A673 (cell line): ENCODE results near the gene OLFML1. TPM values are rescaled to one million over a fixed set of nuclear protein-coding genes. Genes with fewer than 3 reads are reported as not detected.
A peak's percentile ranks its signal among the peaks of the same experiment; 100 is the strongest.

Experiments
- BruUV-seq: library from RNA; stranded (reverse); fragments of 400-500 nt; replicated peaks from 2 replicates; lab custom pipeline; 2021; lab: Mats Ljungman, UMichigan
- CTCF ChIA-PET: fragments of 300-600 bp; sonication (Branson Sonifier 250); formaldehyde crosslinking; loops from one replicate; lab custom pipeline; 2022; ENCODE audit warnings: antibody characterized with exemption; lab: Charles Lee
- POLR2A ChIA-PET: fragments of 300-600 bp; sonication (Branson Sonifier 250); formaldehyde crosslinking; loops from one replicate; lab custom pipeline; 2022; ENCODE audit warnings: antibody characterized with exemption; ENCODE audit not compliant: low non-redundant PET; lab: Charles Lee
- DNase-seq: peaks from one replicate; pipeline ENCODE4 v3.0.0-alpha.2; 2015; ENCODE audit warnings: low spot score
- H3K27ac ChIP-seq: fragments of 200-600 bp; sonication (generic); 2 replicates; pipeline ENCODE4 v1.5.1; 2016; ENCODE audit warnings: mixed run types, low read depth, mild to moderate bottlenecking, mixed read lengths, antibody characterized with exemption, low read length; ENCODE audit not compliant: poor library complexity, severe bottlenecking
- H3K27me3 ChIP-seq: fragments of 200-600 bp; sonication (generic); replicated peaks from 2 replicates; pipeline ENCODE4 v1.6.1; 2017; ENCODE audit warnings: mixed run types, low read depth, mild to moderate bottlenecking, mixed read lengths, antibody characterized with exemption, low read length; ENCODE audit not compliant: insufficient read depth, poor library complexity
- H3K36me3 ChIP-seq: fragments of 200-600 bp; sonication (generic); 2 replicates; pipeline ENCODE4 v1.6.1; 2016; ENCODE audit warnings: mixed run types, mild to moderate bottlenecking, mixed read lengths, antibody characterized with exemption, low read length; ENCODE audit not compliant: insufficient read depth, poor library complexity, severe bottlenecking
- H3K4me1 ChIP-seq: fragments of 200-600 bp; sonication (generic); 2 replicates; pipeline ENCODE4 v1.6.1; 2017; ENCODE audit warnings: mixed run types, mild to moderate bottlenecking, mixed read lengths, antibody characterized with exemption, low read length; ENCODE audit not compliant: insufficient read depth, poor library complexity, severe bottlenecking
- H3K4me3 ChIP-seq: fragments of 200-600 bp; sonication (generic); 2 replicates; pipeline ENCODE4 v1.5.1; 2016; ENCODE audit warnings: low read depth, mixed run types, mild to moderate bottlenecking, mixed read lengths, low read length; ENCODE audit not compliant: poor library complexity, severe bottlenecking
- H3K9me3 ChIP-seq: fragments of 200-600 bp; sonication (generic); 2 replicates; pipeline ENCODE4 v1.6.1; 2016; ENCODE audit warnings: mixed run types, low read depth, mild to moderate bottlenecking, mixed read lengths, antibody characterized with exemption, low read length; ENCODE audit not compliant: poor library complexity, severe bottlenecking
- EZH2 ChIP-seq: fragments of 200-600 bp; sonication (generic); IDR thresholded peaks from 2 replicates; pipeline ENCODE4 v1.6.1; 2017; ENCODE audit warnings: borderline replicate concordance, low read depth, mild to moderate bottlenecking, mixed read lengths, antibody characterized with exemption, low read length; ENCODE audit not compliant: poor library complexity, severe bottlenecking
- intact Hi-C: fragments of 100-400 bp; cut with micrococcal nuclease; formaldehyde crosslinking; loops from one replicate; pipeline ENCODE4 v1.10.0; 2022; ENCODE audit not compliant: unreplicated experiment
- total RNA-seq: library from RNA; stranded (reverse); gene quantifications from 2 replicates; pipeline ENCODE4 v1.2.3, GENCODE V29; 2021
- TF ChIP-seq, protein P1 (sequence below): fragments of 300-800, 200-600 bp; sonication (generic); conservative IDR thresholded peaks from 2 replicates; pipeline ENCODE4 v1.5.1; 2017; ENCODE audit warnings: low read depth, mild to moderate bottlenecking, antibody characterized with exemption, low read length, moderate library complexity, mixed read lengths

The OLFML1 gene
- total RNA-seq, 1 experiment from 2014 or later, result not detected

DNA sequence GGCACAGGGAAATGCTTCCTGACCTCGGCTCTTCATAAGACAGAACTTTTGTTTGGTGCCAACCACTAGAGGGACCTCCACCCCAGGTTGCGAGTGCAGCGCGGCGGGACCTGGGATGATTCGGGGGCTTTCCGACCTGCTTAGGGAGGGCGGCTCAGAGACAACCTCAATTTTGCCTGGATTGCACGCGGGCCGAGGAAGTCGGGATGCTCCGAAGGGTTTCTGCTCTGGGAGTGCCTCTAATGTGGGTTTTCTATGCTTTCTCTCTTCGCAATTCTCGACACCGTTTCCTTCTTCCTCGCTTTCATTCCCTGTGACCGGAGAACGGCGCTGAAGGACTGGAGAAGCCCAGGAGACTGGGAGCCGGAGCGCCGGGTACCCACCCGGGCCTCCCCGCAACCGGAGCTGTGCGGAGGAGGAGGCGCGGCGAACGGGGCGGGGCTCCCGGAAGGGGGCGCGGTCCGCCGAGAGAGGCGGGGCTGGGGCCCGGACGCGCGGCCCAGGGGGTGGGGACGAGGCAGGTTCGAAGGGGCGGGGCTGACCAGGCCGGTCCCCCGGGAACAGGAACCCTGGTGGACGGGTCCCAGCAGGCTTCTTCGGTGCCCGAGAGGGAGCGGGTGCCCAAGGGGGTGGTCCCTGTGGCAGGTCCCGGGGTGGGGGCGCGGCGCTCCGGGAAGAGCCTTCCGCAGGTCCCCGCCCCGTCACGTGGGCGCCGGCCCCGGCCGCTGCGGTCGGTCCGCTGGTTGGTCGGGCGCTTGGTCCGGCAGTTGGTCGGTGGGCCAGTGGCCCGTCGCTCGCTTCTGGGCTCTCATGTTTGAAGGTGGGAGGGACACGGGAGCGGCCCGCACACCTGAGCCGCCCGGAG lies 28.2 kb downstream of the OLFML1 start, which contains the start of gene PPFIBP2:
PPFIBP2 (plus strand) TSS at position 766 of the 865 bp plus-strand sequence. CDS start 35,477 bp downstream, outside the sequence.
- no TSS peak for BruUV-seq

DNA sequence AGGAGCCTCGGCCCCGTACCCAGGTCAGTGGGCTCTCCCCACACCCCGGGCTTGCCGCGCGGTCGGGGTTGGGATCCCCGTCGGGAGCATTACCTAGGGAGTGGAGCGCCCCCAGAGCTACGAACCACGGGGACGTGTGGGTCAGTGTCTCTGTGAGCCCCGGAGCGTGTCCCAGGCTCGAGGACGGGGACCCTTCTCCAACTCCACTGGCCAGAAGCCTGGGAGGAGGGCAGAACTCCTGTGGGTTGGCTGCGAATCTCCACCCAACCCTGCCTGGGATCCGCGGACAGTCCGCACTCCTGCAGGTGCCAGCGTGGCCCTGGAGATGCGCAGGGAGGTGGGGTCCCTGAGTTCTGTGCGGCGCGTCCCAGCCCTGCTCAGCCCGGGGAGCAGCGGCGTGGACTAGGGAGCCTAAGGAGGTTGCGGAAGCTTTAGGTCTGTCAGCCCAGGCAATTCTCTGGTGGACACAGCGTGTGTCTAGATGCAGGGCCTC lies 28.8 kb downstream of the OLFML1 start:
- no peak overlapping the region for H3K27ac ChIP-seq
- CTCF ChIA-PET, result no interaction called here
- H3K27me3 ChIP-seq, result peaks cover 20% of the 10 kb centered on the region
- peaks cover 8% of the 10 kb centered on the region for H3K4me1 ChIP-seq
- TF ChIP-seq, protein P1, sequence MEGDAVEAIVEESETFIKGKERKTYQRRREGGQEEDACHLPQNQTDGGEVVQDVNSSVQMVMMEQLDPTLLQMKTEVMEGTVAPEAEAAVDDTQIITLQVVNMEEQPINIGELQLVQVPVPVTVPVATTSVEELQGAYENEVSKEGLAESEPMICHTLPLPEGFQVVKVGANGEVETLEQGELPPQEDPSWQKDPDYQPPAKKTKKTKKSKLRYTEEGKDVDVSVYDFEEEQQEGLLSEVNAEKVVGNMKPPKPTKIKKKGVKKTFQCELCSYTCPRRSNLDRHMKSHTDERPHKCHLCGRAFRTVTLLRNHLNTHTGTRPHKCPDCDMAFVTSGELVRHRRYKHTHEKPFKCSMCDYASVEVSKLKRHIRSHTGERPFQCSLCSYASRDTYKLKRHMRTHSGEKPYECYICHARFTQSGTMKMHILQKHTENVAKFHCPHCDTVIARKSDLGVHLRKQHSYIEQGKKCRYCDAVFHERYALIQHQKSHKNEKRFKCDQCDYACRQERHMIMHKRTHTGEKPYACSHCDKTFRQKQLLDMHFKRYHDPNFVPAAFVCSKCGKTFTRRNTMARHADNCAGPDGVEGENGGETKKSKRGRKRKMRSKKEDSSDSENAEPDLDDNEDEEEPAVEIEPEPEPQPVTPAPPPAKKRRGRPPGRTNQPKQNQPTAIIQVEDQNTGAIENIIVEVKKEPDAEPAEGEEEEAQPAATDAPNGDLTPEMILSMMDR, result no peak
- no peak for TF ChIP-seq EZH2
- no peak for DNase-seq
- POLR2A ChIA-PET, result no interaction called here
- no peaks in the 10 kb centered on the region for H3K36me3 ChIP-seq
- intact Hi-C loops, result loop anchor here (5.0 kb wide), 1 partner anchor 178 kb away; no protein-coding TSS in a partner anchor
- H3K9me3 ChIP-seq, result no peaks in the 10 kb centered on the region
- BruUV-seq, result no TSS peak
- H3K4me3 ChIP-seq, result peak overlapping the region; percentile 61

More for the DNA sequence above, 28.2 kb downstream of the OLFML1 start, which contains the start of gene PPFIBP2:
- ChIA-PET POLR2A (no interaction called here), CTCF (no interaction called here)
- Histone ChIP-seq H3K27me3 (peaks cover 20% of the 10 kb centered on the region), H3K27ac (no peak within 1 kb of the TSS), H3K9me3 (no peaks in the 10 kb centered on the region), H3K4me3 (peak within 1 kb of the TSS; percentile 61), H3K4me1 (peaks cover 8% of the 10 kb centered on the region), H3K36me3 (no peaks in the 10 kb centered on the region)
- TF ChIP-seq, protein P1, result peak; percentile 60
- no peak for TF ChIP-seq EZH2
- peak; percentile 63 for DNase-seq
- intact Hi-C loops, result loop anchor here (2.0 to 5.0 kb wide), 2 partner anchors 151 to 179 kb away; no protein-coding TSS in a partner anchor

DNA sequence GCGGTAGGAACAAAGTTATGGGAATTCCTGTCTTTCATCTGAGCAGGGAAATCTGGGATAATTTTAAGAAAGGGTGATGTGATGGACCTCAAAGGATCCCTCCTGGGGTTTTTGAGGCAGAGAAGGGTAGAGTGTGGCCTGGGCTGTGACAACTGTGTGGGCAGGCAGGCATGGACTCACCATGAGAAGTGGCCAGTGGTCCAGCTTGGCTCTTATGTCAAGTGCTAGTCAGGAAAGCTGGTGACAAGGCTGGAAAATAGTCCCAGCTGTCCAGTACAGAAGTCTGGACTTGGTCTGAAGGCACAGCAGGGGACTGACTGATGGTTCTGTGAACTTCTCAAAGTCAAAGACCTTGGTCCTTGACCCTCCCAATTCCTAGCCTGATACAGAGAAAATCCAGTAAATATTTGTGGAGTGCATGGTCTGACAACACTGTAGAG lies 30.2 kb downstream of the OLFML1 start:
- H3K27me3 ChIP-seq, result peaks cover 20% of the 10 kb centered on the region
- intact Hi-C loops, result no loop called here
- H3K9me3 ChIP-seq, result no peaks in the 10 kb centered on the region
- no peaks in the 10 kb centered on the region for H3K36me3 ChIP-seq
- ChIA-PET CTCF (no interaction called here), POLR2A (no interaction called here)
- H3K27ac ChIP-seq, result no peak overlapping the region
- TF ChIP-seq, protein P1, result no peak
- TF ChIP-seq EZH2, result no peak
- no peak for DNase-seq
- no TSS peak for BruUV-seq
- H3K4me3 ChIP-seq, result no peak overlapping the region
- peaks cover 8% of the 10 kb centered on the region for H3K4me1 ChIP-seq
